SU-DHL-6 (cell line): ENCODE data around the gene PTGR1.

Experiments used
- EZH2phosphoT487 ChIP-seq: fragments of 200-600 bp; sonication (generic), shearing (Covaris generic); conservative IDR thresholded peaks from 2 replicates; pipeline ENCODE4 v1.6.1; 2018; ENCODE audit warnings: mild to moderate bottlenecking, antibody characterized with exemption, low read length, moderate library complexity, mixed read lengths
- TF ChIP-seq, protein P1 (sequence below): fragments of 200-600 bp; sonication (generic); IDR thresholded peaks from one replicate; pipeline ENCODE4 v1.5.1; 2017; ENCODE audit warnings: antibody characterized with exemption, mild to moderate bottlenecking, low read length, moderate library complexity; ENCODE audit not compliant: insufficient read depth, poor library complexity, severe bottlenecking

DNA sequence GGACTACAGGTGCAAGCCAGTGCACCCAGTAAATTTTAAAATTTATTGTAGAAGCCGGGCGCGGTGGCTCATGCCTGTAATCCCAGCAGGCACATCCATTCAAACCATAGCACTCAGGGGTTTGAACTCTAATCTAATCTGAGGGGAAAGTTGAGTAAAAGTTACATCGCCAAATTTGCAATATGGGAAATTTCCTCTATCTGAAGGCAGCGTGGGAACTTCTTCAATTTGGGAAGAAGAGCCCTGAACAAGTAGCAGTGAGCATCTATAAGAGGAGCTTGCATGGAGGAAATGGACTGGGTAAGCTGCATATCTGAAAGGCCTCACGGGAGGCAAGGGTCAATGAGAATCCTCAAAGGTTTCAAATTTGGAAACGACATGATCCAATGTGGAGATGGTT, 29.0 kb upstream of the PTGR1 start:
- TF ChIP-seq, protein P1, sequence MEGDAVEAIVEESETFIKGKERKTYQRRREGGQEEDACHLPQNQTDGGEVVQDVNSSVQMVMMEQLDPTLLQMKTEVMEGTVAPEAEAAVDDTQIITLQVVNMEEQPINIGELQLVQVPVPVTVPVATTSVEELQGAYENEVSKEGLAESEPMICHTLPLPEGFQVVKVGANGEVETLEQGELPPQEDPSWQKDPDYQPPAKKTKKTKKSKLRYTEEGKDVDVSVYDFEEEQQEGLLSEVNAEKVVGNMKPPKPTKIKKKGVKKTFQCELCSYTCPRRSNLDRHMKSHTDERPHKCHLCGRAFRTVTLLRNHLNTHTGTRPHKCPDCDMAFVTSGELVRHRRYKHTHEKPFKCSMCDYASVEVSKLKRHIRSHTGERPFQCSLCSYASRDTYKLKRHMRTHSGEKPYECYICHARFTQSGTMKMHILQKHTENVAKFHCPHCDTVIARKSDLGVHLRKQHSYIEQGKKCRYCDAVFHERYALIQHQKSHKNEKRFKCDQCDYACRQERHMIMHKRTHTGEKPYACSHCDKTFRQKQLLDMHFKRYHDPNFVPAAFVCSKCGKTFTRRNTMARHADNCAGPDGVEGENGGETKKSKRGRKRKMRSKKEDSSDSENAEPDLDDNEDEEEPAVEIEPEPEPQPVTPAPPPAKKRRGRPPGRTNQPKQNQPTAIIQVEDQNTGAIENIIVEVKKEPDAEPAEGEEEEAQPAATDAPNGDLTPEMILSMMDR = no peak
- TF ChIP-seq EZH2phosphoT487 = no peak
